HCT116 (cell line): ENCODE data around the gene C10orf53. TPM values are rescaled to one million over a fixed set of nuclear protein-coding genes. Genes with fewer than 3 reads are reported as not detected.

Experiments
- ATAC-seq: fragments of 200-7000 bp; cut with Tn5 transposase; 2 replicates; pipeline ENCODE4 v1.9.1; 2020; ENCODE audit warnings: mild to moderate bottlenecking, moderate library complexity
- BruUV-seq: library from RNA; stranded (reverse); fragments of 400-500 nt; replicated peaks from 2 replicates; lab custom pipeline; 2021; lab: Mats Ljungman, UMichigan
- CTCF ChIA-PET: fragments of 300-600 bp; sonication (Branson Sonifier 250); formaldehyde crosslinking; loops from one replicate; lab custom pipeline; 2021; ENCODE audit warnings: antibody characterized with exemption; lab: Charles Lee
- POLR2A ChIA-PET: fragments of 300-600, 350-600 bp; sonication (Branson Sonifier 250); formaldehyde crosslinking; loops from one replicate; lab custom pipeline; 2021; ENCODE audit warnings: antibody characterized with exemption; lab: Charles Lee
- RAD21 ChIA-PET, 2 experiments: fragments of 300-600 bp; sonication (Branson Sonifier 250); formaldehyde crosslinking; loops; one replicate each; lab custom pipeline; 2023; ENCODE audit warnings: low total read pairs in 2 of 2; ENCODE audit not compliant: uncharacterized antibody in 2 of 2, unreplicated experiment in 2 of 2, low non-redundant PET in 1 of 2; lab: Charles Lee
- DNase-seq: peaks from one replicate; pipeline ENCODE4 v3.0.0-alpha.2; 2010; ENCODE audit warnings: low read depth, low spot score
- H2AFZ ChIP-seq: fragments of 200-600 bp; shearing (Covaris generic), sonication (generic); 2 replicates; pipeline ENCODE4 v1.6.1; 2017; ENCODE audit warnings: low read depth, mixed run types, mixed read lengths, antibody characterized with exemption, low read length; ENCODE audit not compliant: poor library complexity, severe bottlenecking
- H3K27ac ChIP-seq: 2 replicates; pipeline ENCODE4 v1.5.1; 2012; ENCODE audit warnings: low read depth, low read length
- H3K27me3 ChIP-seq: fragments of 200-600 bp; sonication (generic); 2 replicates; pipeline ENCODE4 v1.6.1; 2016; ENCODE audit warnings: mixed run types, low read length, mixed read lengths; ENCODE audit not compliant: insufficient read depth
- H3K36me3 ChIP-seq, 2 experiments: fragments of 200-500 bp in 1 of 2; fragments of 200-600 bp in 1 of 2; sonication (Bioruptor generic) in 1 of 2; sonication (generic) in 1 of 2; 2 replicates each; pipeline versions ENCODE4 v1.5.1 to v1.6.1; 2014 to 2016; ENCODE audit warnings: low read length in 2 of 2, inconsistent platforms in 1 of 2, mixed read lengths in 1 of 2, mixed run types in 1 of 2; ENCODE audit not compliant: insufficient read depth in 2 of 2, control insufficient read depth in 1 of 2
- H3K4me1 ChIP-seq, 2 experiments: fragments of 200-600 bp in 1 of 2; sonication (generic) in 1 of 2; 2 replicates each; pipeline versions ENCODE4 v1.5.1 to v1.6.1; 2012 to 2017; ENCODE audit warnings: low read length in 2 of 2, inconsistent platforms in 1 of 2, mild to moderate bottlenecking in 1 of 2, mixed read lengths in 1 of 2, mixed run types in 1 of 2, moderate library complexity in 1 of 2; ENCODE audit not compliant: insufficient read depth in 2 of 2, control insufficient read depth in 1 of 2
- H3K4me2 ChIP-seq: fragments of 200-600 bp; sonication (generic); 2 replicates; pipeline ENCODE4 v1.6.1; 2017; ENCODE audit warnings: mixed run types, low read length, mixed read lengths
- H3K4me3 ChIP-seq, 2 experiments: fragments of 200-600 bp in 1 of 2; sonication (generic) in 1 of 2; replicated peaks in 1 of 2; 2 replicates each; pipeline ENCODE4 v1.5.1; 2011 to 2016; ENCODE audit warnings: low read length in 2 of 2, control low read depth in 1 of 2, low read depth in 1 of 2, mild to moderate bottlenecking in 1 of 2, mixed read lengths in 1 of 2, mixed run types in 1 of 2
- H3K79me2 ChIP-seq: fragments of 200-600 bp; sonication (generic); 2 replicates; pipeline ENCODE4 v1.6.1; 2017; ENCODE audit warnings: mild to moderate bottlenecking, mixed run types, low read length, moderate library complexity, mixed read lengths; ENCODE audit not compliant: insufficient read depth
- H3K9ac ChIP-seq: fragments of 200-600 bp; sonication (generic); 2 replicates; pipeline ENCODE4 v1.6.1; 2016; ENCODE audit warnings: low read length, mixed read lengths
- H3K9me2 ChIP-seq: fragments of 200-600 bp; sonication (generic), shearing (Covaris generic); 2 replicates; pipeline ENCODE4 v1.6.1; 2017; ENCODE audit warnings: mixed run types, mild to moderate bottlenecking, moderate library complexity; ENCODE audit not compliant: insufficient read depth
- H3K9me3 ChIP-seq, 2 experiments: fragments of 200-500 bp in 1 of 2; fragments of 200-600 bp in 1 of 2; sonication (Bioruptor generic) in 1 of 2; sonication (generic) in 1 of 2; 2 replicates each; pipeline ENCODE4 v1.6.1; 2014 to 2017; ENCODE audit warnings: low read length in 2 of 2, mixed read lengths in 2 of 2, inconsistent platforms in 1 of 2, low read depth in 1 of 2, mild to moderate bottlenecking in 1 of 2, mixed run types in 1 of 2, moderate library complexity in 1 of 2; ENCODE audit not compliant: control insufficient read depth in 1 of 2, insufficient read depth in 1 of 2
- H4K20me1 ChIP-seq: fragments of 200-600 bp; sonication (generic), shearing (Covaris generic); 2 replicates; pipeline ENCODE4 v1.6.1; 2017; ENCODE audit warnings: mixed run types, mild to moderate bottlenecking, moderate library complexity; ENCODE audit not compliant: insufficient read depth
- CBX3 ChIP-seq: IDR thresholded peaks from 2 replicates; pipeline ENCODE4 v1.6.1; 2012; ENCODE audit warnings: low read depth
- CEBPB ChIP-seq: IDR thresholded peaks from 2 replicates; pipeline ENCODE4 v1.6.1; 2012; ENCODE audit warnings: low read depth
- EZH2phosphoT487 ChIP-seq: fragments of 200-600 bp; IDR thresholded peaks from 2 replicates; pipeline ENCODE4 v1.6.1; 2018; ENCODE audit warnings: antibody characterized with exemption, borderline replicate concordance
- FOSL1 ChIP-seq: IDR thresholded peaks from 2 replicates; pipeline ENCODE4 v1.6.1; 2012; ENCODE audit warnings: low read depth
- POLR2A ChIP-seq: IDR thresholded peaks from 2 replicates; pipeline ENCODE4 v1.7.0; 2011; ENCODE audit warnings: borderline replicate concordance; ENCODE audit not compliant: insufficient read depth, insufficient read length; ENCODE audit errors: extremely low read depth
- SRF ChIP-seq: IDR thresholded peaks from 2 replicates; pipeline ENCODE4 v1.6.1; 2012; ENCODE audit warnings: low read depth
- YY1 ChIP-seq: IDR thresholded peaks from 2 replicates; pipeline ENCODE4 v1.6.1; 2011; ENCODE audit warnings: low read length, low read depth, moderate library complexity, mild to moderate bottlenecking; ENCODE audit not compliant: insufficient replicate concordance; ENCODE audit errors: extremely low read depth
- ZBTB33 ChIP-seq: IDR thresholded peaks from 2 replicates; pipeline ENCODE4 v1.6.1; 2011; ENCODE audit warnings: mild to moderate bottlenecking, low read length, moderate library complexity; ENCODE audit not compliant: insufficient replicate concordance; ENCODE audit errors: extremely low read depth
- ZNF274 ChIP-seq: fragments of 200-500 bp; sonication (Bioruptor generic); IDR thresholded peaks from 2 replicates; pipeline ENCODE4 v1.6.1; 2014; ENCODE audit warnings: mild to moderate bottlenecking, low read depth, low read length, inconsistent platforms
- intact Hi-C: fragments of 100-400 bp; cut with micrococcal nuclease; formaldehyde crosslinking; loops from 2 replicates; pipeline ENCODE4 v1.10.0; 2022
- total RNA-seq: library from RNA; stranded (reverse); gene quantifications from one replicate; pipeline ENCODE4 v1.2.1, GENCODE V29; 2021; ENCODE audit not compliant: unreplicated experiment
- TF ChIP-seq, protein P1 (sequence below): IDR thresholded peaks from 2 replicates; pipeline ENCODE4 v1.6.1; 2012
- TF ChIP-seq, protein P2 (sequence below): IDR thresholded peaks from 2 replicates; pipeline ENCODE4 v1.6.1; 2012
- TF ChIP-seq, protein P3 (sequence below), 3 experiments: fragments of 200-600 bp in 1 of 3; sonication (generic) in 1 of 3; IDR thresholded peaks in 2 of 3; conservative IDR thresholded peaks in 1 of 3; 2 replicates each; pipeline ENCODE4 v1.5.1; 2012 to 2017; ENCODE audit warnings: low read depth in 2 of 3, low read length in 2 of 3, antibody characterized with exemption in 1 of 3, borderline replicate concordance in 1 of 3, control low read depth in 1 of 3, mild to moderate bottlenecking in 1 of 3, mixed read lengths in 1 of 3, mixed run types in 1 of 3, moderate library complexity in 1 of 3; ENCODE audit not compliant: insufficient read depth in 1 of 3

C10orf53 gene
- total RNA-seq, 1 experiment from 2014 or later: not detected

DNA sequence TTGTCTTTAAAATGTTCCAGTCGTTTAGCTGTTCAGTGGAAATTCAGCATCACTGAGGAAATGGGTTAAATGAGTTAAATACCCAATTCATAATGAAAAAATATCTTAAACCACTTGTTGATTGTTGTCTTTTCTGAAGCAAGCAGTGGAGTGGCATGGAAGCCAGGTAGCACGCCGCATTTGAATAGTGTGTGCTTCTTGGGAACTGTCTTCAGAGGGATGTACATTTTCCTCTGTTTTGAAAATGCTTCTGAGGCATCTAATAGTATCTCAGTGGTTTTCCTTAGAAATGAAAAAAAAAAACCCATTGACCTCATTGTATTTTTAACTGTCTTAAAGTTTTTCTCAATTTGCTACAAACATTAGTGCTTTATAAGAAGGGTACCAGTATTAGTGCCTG lies 28.1 kb downstream of the C10orf53 start:
- ChIA-PET RAD21 (no interaction called here), POLR2A (no interaction called here), CTCF (no interaction called here)
- DNase-seq (no peak), ATAC-seq (no peak)
- Histone ChIP-seq H3K27me3 (peaks cover 16% of the 10 kb centered on the region; the same call in 1 of the 2 replicates), H3K9me3 (no peaks in the 10 kb centered on the region), H2AFZ (no peak overlapping the region), H3K79me2 (no peaks in the 10 kb centered on the region), H3K4me2 (no peak overlapping the region), H3K4me3 (no peak overlapping the region), H3K9ac (no peak overlapping the region), H3K27ac (no peak overlapping the region), H3K36me3 (no peaks in the 10 kb centered on the region), H4K20me1 (no peaks in the 10 kb centered on the region)
- no TSS peak for BruUV-seq
- no peak for TF ChIP-seq ZBTB33
- TF ChIP-seq ZNF274: no peak
- TF ChIP-seq FOSL1: no peak
- TF ChIP-seq, protein P1, sequence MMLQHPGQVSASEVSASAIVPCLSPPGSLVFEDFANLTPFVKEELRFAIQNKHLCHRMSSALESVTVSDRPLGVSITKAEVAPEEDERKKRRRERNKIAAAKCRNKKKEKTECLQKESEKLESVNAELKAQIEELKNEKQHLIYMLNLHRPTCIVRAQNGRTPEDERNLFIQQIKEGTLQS: no peak
- TF ChIP-seq CEBPB: no peak
- TF ChIP-seq, all 23 proteins: peak for 0
- intact Hi-C loops: no loop called here
- Histone ChIP-seq H3K4me1 (no peaks in the 10 kb centered on the region), H3K9me2 (no peaks in the 10 kb centered on the region)

DNA sequence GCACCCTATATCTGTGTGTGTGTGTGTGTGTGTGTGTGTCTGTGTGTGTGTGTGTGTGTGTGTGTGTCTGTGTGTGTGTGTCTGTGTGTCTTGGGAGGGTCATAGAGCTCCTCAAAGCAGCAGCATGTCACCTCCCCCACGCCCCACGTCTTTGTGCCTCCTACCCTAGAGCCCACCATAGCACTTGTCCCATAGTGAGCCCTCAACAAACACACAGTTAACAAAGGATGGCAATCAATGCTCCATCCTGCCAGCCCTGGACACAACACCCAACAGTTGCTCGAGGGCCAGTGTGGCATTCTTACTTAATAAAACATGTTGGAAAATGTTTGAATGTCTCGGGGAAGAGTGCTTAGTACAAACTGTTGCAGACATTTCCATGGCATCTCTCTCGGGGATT lies 30.5 kb downstream of the C10orf53 start:
- H3K9me3 ChIP-seq: no peaks in the 10 kb centered on the region
- ChIA-PET CTCF (no interaction called here), POLR2A (no interaction called here), RAD21 (no interaction called here)
- peaks cover 16% of the 10 kb centered on the region; the same call in 1 of the 2 replicates for H3K27me3 ChIP-seq
- H3K36me3 ChIP-seq: no peaks in the 10 kb centered on the region
- H3K9ac ChIP-seq: no peak overlapping the region
- H3K9me2 ChIP-seq: no peaks in the 10 kb centered on the region
- intact Hi-C loops: no loop called here
- DNase-seq: no peak
- H2AFZ ChIP-seq: no peak overlapping the region
- ATAC-seq: no peak
- H3K4me2 ChIP-seq: no peak overlapping the region
- BruUV-seq: no TSS peak
- no peaks in the 10 kb centered on the region for H3K79me2 ChIP-seq
- H4K20me1 ChIP-seq: no peaks in the 10 kb centered on the region
- no peak overlapping the region for H3K4me3 ChIP-seq
- no peak overlapping the region for H3K27ac ChIP-seq
- H3K4me1 ChIP-seq: no peaks in the 10 kb centered on the region
- TF ChIP-seq YY1: no peak
- TF ChIP-seq, protein P1: no peak
- TF ChIP-seq SRF: no peak
- no peak for TF ChIP-seq FOSL1
- no peak for TF ChIP-seq POLR2A
- TF ChIP-seq, protein P2, sequence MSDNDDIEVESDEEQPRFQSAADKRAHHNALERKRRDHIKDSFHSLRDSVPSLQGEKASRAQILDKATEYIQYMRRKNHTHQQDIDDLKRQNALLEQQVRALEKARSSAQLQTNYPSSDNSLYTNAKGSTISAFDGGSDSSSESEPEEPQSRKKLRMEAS: no peak
- TF ChIP-seq ZBTB33: no peak
- TF ChIP-seq, protein P3, sequence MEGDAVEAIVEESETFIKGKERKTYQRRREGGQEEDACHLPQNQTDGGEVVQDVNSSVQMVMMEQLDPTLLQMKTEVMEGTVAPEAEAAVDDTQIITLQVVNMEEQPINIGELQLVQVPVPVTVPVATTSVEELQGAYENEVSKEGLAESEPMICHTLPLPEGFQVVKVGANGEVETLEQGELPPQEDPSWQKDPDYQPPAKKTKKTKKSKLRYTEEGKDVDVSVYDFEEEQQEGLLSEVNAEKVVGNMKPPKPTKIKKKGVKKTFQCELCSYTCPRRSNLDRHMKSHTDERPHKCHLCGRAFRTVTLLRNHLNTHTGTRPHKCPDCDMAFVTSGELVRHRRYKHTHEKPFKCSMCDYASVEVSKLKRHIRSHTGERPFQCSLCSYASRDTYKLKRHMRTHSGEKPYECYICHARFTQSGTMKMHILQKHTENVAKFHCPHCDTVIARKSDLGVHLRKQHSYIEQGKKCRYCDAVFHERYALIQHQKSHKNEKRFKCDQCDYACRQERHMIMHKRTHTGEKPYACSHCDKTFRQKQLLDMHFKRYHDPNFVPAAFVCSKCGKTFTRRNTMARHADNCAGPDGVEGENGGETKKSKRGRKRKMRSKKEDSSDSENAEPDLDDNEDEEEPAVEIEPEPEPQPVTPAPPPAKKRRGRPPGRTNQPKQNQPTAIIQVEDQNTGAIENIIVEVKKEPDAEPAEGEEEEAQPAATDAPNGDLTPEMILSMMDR (IDR thresholded peaks at IDR 0.05 in 2 of 3, conservative IDR thresholded peaks at IDR 0.05 in 1 of 3; ENCODE audit: borderline replicate concordance in 1 of 3, insufficient read depth in 1 of 3, low read depth in 2 of 3, low read length in 2 of 3): no peak
- no peak for TF ChIP-seq CEBPB
- TF ChIP-seq CBX3: no peak
- no peak for TF ChIP-seq EZH2phosphoT487
- no peak for TF ChIP-seq ZNF274
